ENCODE measurements around the gene LCE2D.
A peak's percentile ranks its signal among the peaks of the same experiment; 100 is the strongest.
"Not testable (repeated sequence)": the region's sequence is repeated elsewhere in the genome, so short reads cannot be mapped to it uniquely, and the experiment has no call there.

The LCE2D gene, protein sequence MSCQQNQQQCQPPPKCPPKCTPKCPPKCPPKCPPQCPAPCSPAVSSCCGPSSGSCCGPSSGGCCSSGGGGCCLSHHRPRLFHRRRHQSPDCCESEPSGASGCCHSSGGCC

DNA sequence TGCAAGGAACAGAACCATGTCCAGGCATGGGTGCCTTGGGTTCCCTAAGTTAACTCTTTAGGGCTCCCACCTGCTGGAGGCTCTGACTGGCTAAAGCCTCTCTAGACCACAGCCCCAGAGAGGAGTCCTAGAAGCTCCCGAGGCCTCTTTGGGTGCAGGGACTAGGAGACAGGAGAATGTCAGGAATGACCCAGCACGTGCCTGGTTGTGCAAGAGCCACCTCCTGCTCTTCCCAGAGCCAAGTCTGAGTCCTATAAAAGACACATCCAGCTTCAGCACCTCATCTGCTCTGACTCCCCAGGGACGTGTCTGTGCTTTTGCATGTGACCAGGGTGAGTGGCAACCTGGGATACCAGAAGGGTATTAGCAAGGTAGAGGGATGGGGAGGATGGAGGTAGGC is at the start of gene LCE2D:
Gene LCE2D (plus strand): TSS at position 283 of the 400 bp plus-strand sequence. CDS start 726 bp downstream, outside the sequence.
- DNase-seq (ENCODE audit: low spot score) = no peak

DNA sequence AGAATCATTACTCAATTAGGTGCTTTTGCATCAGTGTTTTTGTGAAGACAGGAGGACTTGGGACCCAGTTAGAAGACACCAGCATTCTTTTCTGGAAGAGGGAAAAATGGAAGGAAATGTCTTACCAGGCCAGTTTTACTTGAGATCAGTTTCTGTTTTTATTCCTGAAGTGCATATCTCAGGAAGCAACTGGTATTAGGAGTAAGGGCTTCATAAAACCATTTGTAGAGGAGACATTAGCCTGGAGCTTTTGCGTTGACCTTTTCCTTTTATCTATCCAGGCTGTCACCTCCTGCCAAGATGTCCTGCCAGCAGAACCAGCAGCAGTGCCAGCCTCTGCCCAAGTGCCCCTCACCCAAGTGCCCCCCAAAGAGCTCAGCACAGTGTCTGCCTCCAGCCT is 49.7 kb upstream of the LCE2D start, which contains the start of gene LCE3B:
Gene LCE3B (plus strand): TSS at position 301 of the 400 bp plus-strand sequence. CDS start 0 bp downstream, at position 301.
- DNase-seq (ENCODE audit: low spot score) = no peak

DNA sequence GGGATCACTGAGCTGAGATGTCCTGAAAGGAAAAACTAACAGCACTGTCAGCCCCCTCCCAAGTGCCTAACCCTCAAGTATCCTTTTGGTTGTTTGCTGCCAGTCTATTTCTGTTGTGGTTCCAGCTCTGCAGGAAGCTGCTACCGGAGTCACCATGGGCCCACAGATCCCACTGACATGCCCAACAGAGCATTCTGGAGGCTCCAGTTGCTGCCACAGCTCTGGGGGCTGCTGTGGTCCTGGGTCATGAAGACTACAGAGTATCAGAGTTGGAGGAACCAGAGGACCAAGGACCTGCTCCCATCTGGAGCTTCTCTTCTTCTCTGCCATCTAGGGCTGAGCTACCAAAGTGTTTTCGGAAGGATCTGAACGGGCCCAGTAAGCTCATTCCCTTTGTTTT is 41.2 kb upstream of the LCE2D start:
- no peak for DNase-seq (ENCODE audit: low spot score)

DNA sequence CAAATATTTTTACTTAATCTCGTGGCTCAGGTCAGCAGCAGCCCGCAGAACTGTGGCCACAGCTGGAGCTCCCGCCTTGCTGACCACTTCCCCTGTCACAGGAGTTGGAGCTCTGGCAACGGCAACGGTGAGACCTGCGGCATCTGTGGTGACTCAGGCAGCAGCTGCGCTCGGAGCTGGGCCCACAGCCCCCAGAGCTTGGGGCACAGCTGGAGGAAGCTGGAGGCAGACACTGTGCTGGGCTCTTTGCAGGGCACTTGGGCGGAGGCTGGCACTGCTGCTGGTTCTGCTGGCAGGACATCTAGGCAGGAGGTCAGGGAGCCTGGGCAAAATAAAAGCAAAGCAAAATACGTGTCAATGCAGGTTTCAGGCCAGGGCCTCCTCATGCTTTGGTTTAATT is 40.4 kb upstream of the LCE2D start, which contains the start of gene LCE3A:
Gene LCE3A (minus strand): TSS at position 301 of the 400 bp plus-strand sequence. CDS start 0 bp downstream, at position 301.
- DNase-seq (ENCODE audit: low spot score) = no peak

DNA sequence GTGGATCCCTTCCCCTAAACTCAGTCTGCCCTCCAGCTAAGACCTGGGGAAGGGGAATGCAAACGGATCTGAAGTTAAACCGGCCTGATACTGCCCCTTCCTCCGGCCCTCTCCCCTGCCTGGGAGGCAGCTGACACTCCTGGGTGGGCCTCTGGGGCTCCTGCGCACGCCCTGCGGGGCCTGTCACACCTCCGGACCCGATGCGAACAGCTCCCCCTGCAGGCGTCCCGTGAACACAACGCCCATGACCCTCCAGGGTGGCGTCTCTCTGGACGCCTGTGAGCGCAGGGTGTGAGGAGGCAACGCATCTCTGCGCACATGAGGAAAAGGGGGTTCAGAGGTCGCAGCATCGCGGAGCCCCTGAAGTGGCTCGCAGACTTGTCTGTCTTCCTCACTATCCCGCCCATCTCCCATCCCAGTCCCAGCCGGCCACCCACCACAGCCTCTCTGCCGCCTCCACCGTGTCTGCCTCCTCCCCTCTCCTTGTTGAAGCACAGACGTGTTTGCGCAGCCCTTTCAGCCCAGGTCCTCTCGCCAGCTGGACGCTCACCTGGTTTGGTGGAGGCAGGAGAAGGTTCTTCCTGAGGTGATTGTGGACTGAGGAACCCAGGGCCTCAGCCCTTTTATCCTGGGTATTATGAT is 39.9 kb upstream of the LCE2D start:
- DNase-seq (ENCODE audit: low spot score) = peak; percentile 31

DNA sequence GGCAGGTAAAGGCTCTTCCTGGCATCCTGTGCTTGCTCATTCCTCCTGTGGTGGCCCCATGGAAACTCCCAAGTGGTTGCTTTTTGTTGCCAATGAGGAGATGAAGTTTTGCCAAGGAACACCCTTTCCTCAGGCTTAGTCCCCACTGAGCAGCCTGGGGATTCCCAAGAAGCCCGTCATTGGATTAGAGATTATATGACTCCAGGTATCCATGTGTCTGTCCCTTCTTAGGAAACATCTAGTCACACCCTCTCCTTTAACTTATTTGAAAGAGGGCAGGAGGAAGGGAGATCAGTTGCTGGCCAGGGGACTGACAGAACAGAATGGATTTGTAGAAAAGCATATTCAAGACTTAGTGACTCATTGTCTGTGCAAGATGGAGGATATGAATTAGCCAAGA is 36.4 kb upstream of the LCE2D start:
- DNase-seq (ENCODE audit: low spot score) = no peak

DNA sequence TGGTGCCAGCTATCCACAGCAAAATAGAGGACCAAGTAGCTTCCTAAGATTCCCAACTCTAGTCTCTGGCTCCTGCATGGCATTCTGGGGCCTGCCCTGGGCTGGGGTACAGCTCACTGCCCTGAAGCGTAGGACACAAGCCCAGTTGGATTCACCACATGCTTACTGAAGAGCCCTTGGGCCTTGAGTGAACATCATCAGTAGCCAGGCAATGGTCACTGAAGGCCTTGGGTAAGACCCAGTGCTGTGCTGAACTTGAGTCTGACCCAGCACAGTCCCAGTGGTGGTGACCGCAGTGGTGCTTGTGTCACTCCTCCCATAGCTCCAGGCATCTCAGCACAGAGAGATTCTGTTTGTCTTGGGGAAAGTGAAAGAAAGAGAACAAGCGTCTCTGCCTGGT is 32.6 kb upstream of the LCE2D start:
- no peak for DNase-seq (ENCODE audit: low spot score)

DNA sequence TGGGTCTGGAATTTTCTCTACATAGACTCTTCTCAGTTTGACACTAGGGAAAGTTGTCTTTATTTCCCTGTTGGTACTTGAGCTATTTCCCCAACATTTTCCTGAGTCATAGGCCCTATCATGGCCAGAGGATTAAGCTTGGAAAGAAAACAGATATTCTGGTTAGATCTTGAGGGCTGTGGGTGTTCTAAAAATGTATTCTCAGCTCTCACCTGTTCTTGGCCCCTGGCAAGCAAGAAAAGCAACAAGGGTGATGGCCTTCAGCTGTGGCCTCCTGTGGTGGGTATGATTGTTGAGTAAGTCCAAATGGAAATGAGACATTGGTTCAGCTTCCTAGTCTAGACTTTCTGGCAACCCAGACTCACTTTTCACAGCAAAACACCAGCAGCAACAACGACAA is 22.8 kb upstream of the LCE2D start:
- no peak for DNase-seq (ENCODE audit: low spot score)

DNA sequence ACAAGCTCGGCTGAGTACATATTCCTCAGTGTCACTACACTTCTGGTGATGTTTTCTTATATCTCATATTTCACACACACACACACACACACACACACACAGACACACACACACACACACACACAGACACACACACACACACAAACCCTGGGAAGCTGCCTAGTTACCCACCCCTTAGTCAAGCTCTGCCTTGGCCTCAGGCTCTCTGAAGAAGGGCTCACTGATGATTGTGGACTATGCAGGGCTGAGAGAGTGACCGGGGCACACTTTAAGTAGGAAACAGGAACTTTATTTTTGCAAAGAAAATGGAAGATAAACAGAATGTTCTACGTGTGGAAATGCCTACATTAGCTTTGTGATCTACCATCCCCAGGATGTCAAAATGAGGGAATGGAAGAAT is 19.2 kb upstream of the LCE2D start:
- DNase-seq (ENCODE audit: low spot score) = no peak

DNA sequence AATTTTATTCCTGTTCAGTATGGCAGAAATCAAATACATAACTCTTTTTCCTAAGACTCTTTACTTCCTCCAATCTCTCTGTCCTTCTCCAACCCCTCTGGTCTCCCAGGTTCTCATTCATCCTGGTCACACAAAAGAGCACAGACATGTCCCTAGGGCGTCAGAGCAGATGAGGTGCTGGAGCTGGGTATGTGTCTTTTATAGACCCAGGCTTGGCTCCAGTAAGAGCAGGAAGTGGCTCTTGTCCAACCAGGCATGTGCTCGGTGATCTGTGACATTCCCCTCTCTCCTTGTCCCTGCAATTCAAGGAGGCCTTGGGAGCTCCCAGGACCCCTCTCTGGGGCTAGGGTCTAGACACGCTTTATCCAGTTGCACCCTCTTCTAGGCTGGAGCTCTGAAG is 18.0 kb upstream of the LCE2D start:
- DNase-seq (ENCODE audit: low spot score) = no peak

DNA sequence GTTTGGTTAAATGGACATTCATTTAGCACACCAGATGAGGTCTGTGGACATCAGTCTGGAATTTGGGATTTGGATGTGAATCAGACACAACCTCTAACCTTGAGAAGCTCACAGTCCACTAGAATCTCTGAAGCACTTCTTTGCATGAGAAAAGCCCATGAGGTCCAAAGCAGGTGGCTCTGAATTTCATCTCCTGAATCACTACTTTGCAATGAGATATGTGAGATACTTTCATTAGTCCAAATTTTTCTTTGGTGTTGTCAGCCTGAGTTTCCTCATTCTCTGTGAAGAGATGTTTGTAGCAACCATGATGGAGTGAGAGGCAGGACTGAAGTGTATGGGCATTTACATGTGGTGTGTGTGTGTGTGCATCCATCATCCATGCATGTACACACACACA is 16.5 kb upstream of the LCE2D start:
- no peak for DNase-seq (ENCODE audit: low spot score)

DNA sequence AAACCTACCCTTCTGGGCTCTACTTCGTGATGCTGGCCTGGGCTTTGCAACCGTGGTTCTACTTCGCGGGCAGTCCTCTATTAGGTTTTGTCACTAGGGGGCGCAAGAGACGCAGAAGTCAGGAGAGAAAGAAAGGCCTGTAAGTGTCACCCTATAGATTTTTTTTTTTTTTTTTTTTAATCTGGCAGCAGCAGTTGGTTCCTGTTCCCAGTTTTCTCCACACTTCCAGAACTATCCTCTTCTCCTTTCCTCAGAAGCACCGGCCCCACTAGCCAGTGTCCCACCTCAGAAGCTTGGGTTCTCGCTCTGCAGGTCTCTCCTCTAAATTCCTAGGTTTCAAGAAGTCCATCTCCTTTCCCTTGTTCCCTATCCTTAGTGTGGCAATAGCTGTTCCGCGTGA is 9.1 kb upstream of the LCE2D start:
- peak; percentile 45 for DNase-seq (ENCODE audit: low spot score)

DNA sequence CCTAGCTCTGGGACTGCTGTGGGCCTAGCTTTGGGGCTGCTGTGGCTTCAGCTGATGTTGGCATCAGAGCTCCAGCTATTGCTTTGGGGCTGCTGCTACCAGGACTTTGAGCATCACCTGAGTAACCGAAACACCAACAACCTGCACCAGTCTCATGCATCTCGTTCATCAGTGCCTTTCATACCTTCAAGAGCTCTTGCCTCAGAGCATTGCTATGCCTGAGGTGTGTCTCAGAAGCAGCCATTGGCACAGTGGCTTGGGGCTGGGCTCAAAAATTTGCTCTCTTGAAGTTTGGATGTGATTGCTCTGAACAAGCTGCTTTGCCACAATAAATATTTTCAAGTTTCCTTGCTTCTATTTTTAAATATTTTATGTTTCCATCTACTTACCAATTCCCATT is 6.7 kb upstream of the LCE2D start:
- DNase-seq (ENCODE audit: low spot score) = no peak

DNA sequence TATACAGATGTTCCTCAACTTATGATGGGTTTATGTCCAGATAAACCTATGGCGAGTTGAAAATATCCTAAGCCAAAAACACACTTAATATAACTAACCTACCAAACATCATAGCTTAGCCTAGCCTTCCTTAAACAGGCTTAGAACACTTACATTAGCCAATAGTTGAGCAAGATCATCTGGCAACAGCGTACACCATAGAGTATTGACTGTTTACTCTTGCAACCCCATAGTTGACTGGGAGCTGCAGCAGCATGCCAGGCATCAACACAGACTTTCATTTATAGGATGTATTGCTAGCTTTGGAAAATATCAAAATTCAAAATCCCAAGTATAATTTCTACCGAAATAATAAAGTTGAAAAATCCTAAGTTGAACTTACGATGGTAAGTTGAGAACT is 5.5 kb upstream of the LCE2D start:
- DNase-seq (ENCODE audit: low spot score) = no peak

DNA sequence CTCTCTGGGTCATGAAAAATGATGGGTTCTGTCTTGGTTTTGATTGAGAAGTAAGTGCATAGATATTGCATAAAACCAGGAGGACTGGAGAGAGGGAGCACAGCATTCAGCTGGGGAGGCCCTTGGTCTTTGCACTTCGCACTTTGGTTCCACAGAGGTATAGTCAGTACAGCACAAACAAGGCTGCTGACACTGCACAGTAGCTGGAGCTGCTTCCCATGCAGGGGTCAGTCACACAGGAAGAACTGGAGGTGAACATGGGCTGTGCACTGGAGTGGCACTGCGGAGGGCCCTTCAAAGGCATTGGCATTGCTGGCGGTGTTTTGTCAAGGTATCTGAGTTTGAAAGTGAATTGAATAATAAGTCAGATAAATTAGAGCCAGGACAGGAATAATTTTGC is 4.5 kb upstream of the LCE2D start:
- no peak for DNase-seq (ENCODE audit: low spot score)

DNA sequence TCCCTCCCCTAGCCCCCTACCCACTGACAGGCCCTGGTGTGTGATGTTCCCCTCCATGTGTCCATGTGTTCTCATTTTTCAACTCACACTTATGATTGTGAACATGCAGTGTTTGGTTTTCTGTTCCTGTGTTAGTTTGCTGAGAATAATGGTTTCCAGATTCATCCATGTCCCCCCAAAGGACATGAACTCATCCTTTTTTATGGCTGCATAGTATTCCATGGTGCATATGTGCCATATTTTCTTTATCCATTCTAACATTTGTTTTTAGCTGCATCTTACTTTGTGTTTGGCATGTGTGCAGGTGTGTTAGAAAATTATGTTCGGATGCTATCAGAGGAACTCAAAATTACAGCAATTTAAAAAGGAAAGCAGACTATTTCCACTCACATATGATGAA is 3.0 kb downstream of the LCE2D start:
- DNase-seq (ENCODE audit: low spot score) = not testable (repeated sequence)

DNA sequence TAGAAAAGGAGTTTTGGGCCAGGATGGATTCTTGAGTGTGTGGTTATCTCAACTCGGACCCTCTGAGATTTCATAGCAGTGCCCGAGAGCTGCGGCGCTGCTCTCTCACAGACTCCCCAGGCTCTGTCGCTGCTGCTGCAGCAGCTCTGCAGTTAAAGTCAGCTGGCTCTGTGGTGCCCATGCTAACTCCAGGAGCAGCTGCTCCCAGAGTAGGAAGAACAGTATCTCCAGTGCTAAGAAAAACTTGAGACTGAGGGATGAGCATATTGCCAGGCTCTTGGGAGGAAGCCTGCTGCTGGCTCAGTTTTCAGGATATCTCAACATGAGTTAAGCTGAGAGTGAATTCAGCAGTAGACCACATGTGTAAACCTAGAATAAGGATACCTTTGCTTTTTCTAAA is 4.5 kb downstream of the LCE2D start:
- DNase-seq (ENCODE audit: low spot score) = no peak

DNA sequence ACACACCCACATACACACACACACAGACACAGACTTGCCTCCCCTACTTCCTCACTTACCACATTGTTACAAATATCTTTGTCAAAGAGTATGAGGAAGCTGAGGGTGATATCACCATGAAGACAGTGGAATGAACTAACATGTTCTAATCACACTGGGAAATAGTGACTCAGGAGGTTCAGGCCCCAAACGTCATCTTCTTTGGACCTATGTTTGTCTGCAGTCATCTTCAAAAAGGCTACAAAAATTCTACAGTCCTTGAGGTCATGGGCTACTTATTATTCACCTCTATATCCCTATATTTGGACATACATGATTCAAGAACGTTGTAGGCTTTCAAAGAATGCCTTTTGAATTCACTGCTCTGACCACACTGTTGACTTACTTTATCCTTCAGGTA is 9.8 kb downstream of the LCE2D start:
- DNase-seq (ENCODE audit: low spot score) = no peak

DNA sequence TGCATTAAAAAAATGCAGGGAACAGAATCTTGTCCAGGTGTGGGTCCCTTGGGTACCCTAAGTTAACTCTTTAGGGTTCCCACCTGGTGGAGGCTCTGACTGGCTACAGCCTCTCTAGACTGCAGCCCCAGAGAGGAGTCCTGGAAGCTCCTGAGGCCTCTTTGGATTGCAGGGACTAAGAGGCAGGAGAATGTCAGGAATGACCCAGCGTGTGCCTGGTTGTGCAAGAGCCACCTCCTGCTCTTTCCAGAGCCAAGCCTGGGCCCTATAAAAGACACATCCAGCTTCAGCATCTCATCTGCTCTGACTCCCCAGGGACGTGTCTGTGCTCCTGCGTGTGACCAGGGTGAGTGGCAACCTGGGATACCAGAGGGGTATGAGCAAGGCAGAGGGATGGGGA is 11.8 kb downstream of the LCE2D start, which contains the start of gene LCE2C:
Gene LCE2C (plus strand): TSS at position 297 of the 400 bp plus-strand sequence. CDS start 737 bp downstream, outside the sequence.
- DNase-seq (ENCODE audit: low spot score) = not testable (repeated sequence)

DNA sequence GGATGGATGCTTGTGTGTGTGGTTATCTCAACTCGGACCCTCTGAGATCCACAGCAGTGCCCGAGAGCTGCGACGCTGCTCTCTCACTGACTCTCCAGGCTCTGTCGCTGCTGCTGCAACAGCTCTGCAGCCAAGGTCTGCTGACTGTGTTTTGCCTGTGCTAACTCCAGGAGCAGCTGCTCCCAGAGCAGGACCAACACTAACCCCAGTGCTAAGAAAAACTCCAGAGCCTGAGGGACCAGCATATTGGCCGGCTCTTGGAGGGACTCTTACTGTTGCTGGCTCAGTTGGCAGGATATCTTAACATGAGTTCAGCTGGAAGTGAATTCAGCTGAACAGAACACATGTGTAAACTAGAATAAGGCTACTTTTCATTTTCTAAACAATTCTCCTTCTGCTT is 16.3 kb downstream of the LCE2D start:
- no peak for DNase-seq (ENCODE audit: low spot score)

DNA sequence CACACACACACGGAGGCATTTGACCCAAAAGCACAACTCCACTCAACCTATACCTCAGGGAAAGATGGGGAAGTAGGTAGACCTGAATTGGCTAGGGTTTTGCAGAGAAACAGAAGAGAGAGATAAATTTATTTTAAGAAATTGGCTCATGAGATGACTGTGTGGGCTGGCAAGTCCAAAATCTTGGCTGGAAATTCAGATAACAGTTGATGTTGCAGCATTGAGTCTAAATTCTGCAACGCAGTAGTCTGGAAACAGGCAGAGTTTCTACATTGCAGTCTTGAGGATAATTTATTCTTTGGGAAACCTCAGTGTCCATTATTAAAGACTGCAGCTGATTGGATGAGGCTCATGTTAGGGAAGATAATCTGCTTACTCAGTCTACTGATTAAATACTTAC is 18.4 kb downstream of the LCE2D start:
- no peak for DNase-seq (ENCODE audit: low spot score)

DNA sequence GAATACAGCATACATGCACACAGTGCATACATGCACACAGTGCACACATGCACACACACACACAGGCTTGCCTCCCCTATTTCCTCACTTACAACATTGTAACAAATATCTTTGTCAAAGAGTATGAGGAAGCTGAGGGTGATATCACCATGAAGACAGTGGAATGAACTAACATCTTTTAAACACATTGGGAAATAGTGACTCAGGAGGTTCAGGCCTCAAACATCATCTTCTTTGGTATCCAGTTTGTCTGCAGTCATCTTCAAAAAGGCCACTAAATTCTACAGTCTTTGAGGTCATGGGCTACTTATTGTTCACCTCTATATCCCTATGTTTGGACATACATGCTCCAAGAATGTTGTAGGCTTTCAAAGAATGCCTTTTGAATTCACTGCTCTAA is 20.7 kb downstream of the LCE2D start:
- DNase-seq (ENCODE audit: low spot score) = no peak

DNA sequence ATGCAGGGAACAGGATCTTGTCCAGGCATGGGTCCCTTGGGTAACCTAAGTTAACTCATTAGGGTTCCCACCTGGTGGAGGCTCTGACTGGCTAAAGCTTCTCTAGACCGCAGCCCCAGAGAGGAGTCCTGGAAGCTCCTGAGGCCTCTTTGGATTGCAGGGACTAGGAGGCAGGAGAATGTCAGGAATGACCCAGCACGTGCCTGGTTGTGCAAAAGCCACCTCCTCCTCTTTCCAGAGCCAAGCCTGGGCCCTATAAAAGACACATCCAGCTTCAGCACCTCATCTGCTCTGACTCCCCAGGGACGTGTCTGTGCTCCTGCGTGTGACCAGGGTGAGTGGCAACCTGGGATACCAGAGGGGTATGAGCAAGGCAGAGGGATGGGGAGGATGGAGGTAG is 22.6 kb downstream of the LCE2D start, which contains the start of gene LCE2B:
Gene LCE2B (plus strand): TSS at position 301 of the 400 bp plus-strand sequence. CDS start 721 bp downstream, outside the sequence.
- not testable (repeated sequence) for DNase-seq (ENCODE audit: low spot score)

All from germinal center (tissue), 1 donor.